Adrenal gland (tissue), 5 donors: ENCODE measurements around the gene UBXN11.

Source experiments
- POLR2A ChIP-seq, 2 donors: fragments of 450-650 bp; IDR thresholded peaks; one replicate each; pipeline ENCODE4 v1.6.1; 2017; ENCODE audit warnings: antibody characterized with exemption in 2 of 2, mild to moderate bottlenecking in 2 of 2, moderate library complexity in 1 of 2
- TF ChIP-seq, protein P1 (sequence below), 6 experiments: fragments of 450-650 bp in 4 of 6; fragments of 200-600 bp in 2 of 6; sonication (generic) in 1 of 6; IDR thresholded peaks; 1 replicate in 5 of 6; 2 replicates in 1 of 6; pipeline versions ENCODE4 v1.5.1 to v1.8.0; 2016 to 2021; ENCODE audit warnings: antibody characterized with exemption in 6 of 6, mild to moderate bottlenecking in 2 of 6, moderate library complexity in 1 of 6
- donor health status: DM: no; HTN: no; CAD: no.

- no peak for TF ChIP-seq POLR2A (IDR thresholded peaks at IDR 0.05)
- TF ChIP-seq, protein P1, sequence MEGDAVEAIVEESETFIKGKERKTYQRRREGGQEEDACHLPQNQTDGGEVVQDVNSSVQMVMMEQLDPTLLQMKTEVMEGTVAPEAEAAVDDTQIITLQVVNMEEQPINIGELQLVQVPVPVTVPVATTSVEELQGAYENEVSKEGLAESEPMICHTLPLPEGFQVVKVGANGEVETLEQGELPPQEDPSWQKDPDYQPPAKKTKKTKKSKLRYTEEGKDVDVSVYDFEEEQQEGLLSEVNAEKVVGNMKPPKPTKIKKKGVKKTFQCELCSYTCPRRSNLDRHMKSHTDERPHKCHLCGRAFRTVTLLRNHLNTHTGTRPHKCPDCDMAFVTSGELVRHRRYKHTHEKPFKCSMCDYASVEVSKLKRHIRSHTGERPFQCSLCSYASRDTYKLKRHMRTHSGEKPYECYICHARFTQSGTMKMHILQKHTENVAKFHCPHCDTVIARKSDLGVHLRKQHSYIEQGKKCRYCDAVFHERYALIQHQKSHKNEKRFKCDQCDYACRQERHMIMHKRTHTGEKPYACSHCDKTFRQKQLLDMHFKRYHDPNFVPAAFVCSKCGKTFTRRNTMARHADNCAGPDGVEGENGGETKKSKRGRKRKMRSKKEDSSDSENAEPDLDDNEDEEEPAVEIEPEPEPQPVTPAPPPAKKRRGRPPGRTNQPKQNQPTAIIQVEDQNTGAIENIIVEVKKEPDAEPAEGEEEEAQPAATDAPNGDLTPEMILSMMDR (IDR thresholded peaks at IDR 0.05) = no peak
These were observed 46.9 kb upstream of the UBXN11 start for GRCh38 chr1:26353210-26353859.
